K562 (cell line): Measurements from ENCODE around the gene PTBP2. TPM values are rescaled to one million over a fixed set of nuclear protein-coding genes. Genes with fewer than 3 reads are reported as not detected.
A peak's percentile ranks its signal among the peaks of the same experiment; 100 is the strongest.

Experiments
- ATAC-seq: fragments of 200-7000 bp; cut with Tn5 transposase; 3 replicates; pipeline ENCODE4 v1.9.1; 2020; ENCODE audit warnings: moderate library complexity
- BruUV-seq: library from RNA; stranded (reverse); fragments of 400-500 nt; replicated peaks from 2 replicates; lab custom pipeline; 2021; lab: Mats Ljungman, UMichigan
- CTCF ChIA-PET: fragments of 300-600 bp; formaldehyde crosslinking; extraction: SDS; loops from one replicate; lab custom pipeline; 2021; ENCODE audit warnings: low intra/inter-chr PET ratio; lab: Yijun Ruan, JAX
- POLR2A ChIA-PET: fragments of 300-600, 350-650 bp; sonication (Branson Sonifier 250); formaldehyde crosslinking; extraction: SDS; loops from one replicate; lab custom pipeline; 2021; ENCODE audit warnings: antibody characterized with exemption, inconsistent platforms; lab: Yijun Ruan, JAX
- DNase-seq, 4 experiments: peaks; one replicate each; pipeline versions ENCODE4 v3.0.0 to v3.0.0-alpha.2; 2011 to 2018; ENCODE audit warnings: low spot score in 3 of 4, mixed read lengths in 3 of 4; ENCODE audit errors: extremely low read depth in 1 of 4
- FAIRE-seq: peaks from 2 replicates; lab custom pipeline; 2011; peaks lifted over from hg19 to GRCh38; lab: Jason Lieb, UNC
- H2AFZ ChIP-seq: 2 replicates; pipeline ENCODE4 v1.6.0; 2011; ENCODE audit warnings: low read depth, low read length, control low read depth, inconsistent platforms
- H3K27ac ChIP-seq: fragments of 200-600 bp; 3 replicates; pipeline ENCODE4 v1.8.0; 2011; ENCODE audit warnings: low read depth, mild to moderate bottlenecking, control low read depth, inconsistent platforms, low read length, moderate library complexity, mixed read lengths; ENCODE audit errors: extremely low read depth
- H3K27me3 ChIP-seq, 2 experiments: fragments of 300-600 bp in 1 of 2; 2 replicates in 1 of 2; 3 replicates in 1 of 2; pipeline versions ENCODE4 v1.6.0 to v1.8.0; 2011; ENCODE audit warnings: inconsistent platforms in 2 of 2, low read length in 2 of 2, mild to moderate bottlenecking in 1 of 2, mixed read lengths in 1 of 2, moderate library complexity in 1 of 2; ENCODE audit not compliant: control insufficient read depth in 2 of 2, insufficient read depth in 2 of 2
- H3K36me3 ChIP-seq: fragments of 300-600 bp; 3 replicates; pipeline ENCODE4 v1.8.0; 2011; ENCODE audit warnings: mild to moderate bottlenecking, low read length, inconsistent platforms; ENCODE audit not compliant: control insufficient read depth, insufficient read depth
- H3K4me1 ChIP-seq, 2 experiments: fragments of 200-600 bp in 1 of 2; replicated peaks in 1 of 2; 2 replicates in 1 of 2; 3 replicates in 1 of 2; pipeline versions ENCODE4 v1.5.1 to v1.8.0; 2011; ENCODE audit warnings: inconsistent platforms in 2 of 2, low read length in 2 of 2, mild to moderate bottlenecking in 1 of 2, mixed read lengths in 1 of 2, moderate library complexity in 1 of 2; ENCODE audit not compliant: control insufficient read depth in 2 of 2, insufficient read depth in 2 of 2
- H3K4me2 ChIP-seq: 2 replicates; pipeline ENCODE4 v1.6.1; 2011; ENCODE audit warnings: low read length, control low read depth, inconsistent platforms, mixed read lengths; ENCODE audit not compliant: insufficient read depth
- H3K4me3 ChIP-seq: fragments of 200-600 bp; sonication (generic), shearing (Covaris generic); 2 replicates; pipeline ENCODE4 v1.5.1; 2016; ENCODE audit warnings: control low read depth, inconsistent platforms
- H3K79me2 ChIP-seq: fragments of 200-600 bp; 3 replicates; pipeline ENCODE4 v1.8.0; 2011; ENCODE audit warnings: low read length, inconsistent platforms; ENCODE audit not compliant: control insufficient read depth, insufficient read depth
- H3K9ac ChIP-seq, 2 experiments: 2 replicates each; pipeline versions ENCODE4 v1.6.0 to v1.6.1; 2011; ENCODE audit warnings: low read depth in 2 of 2, low read length in 2 of 2, control low read depth in 1 of 2, inconsistent platforms in 1 of 2, mild to moderate bottlenecking in 1 of 2, mixed read lengths in 1 of 2; ENCODE audit not compliant: insufficient read depth in 1 of 2
- H3K9me1 ChIP-seq: one replicate; pipeline ENCODE4 v1.6.0; 2011; ENCODE audit warnings: inconsistent platforms, mild to moderate bottlenecking, low read length, moderate library complexity; ENCODE audit not compliant: control insufficient read depth, insufficient read depth
- H3K9me3 ChIP-seq: replicated peaks from 2 replicates; pipeline ENCODE4 v1.5.1; 2011; ENCODE audit warnings: low read depth, low read length, inconsistent platforms; ENCODE audit not compliant: control insufficient read depth, insufficient read depth
- H4K20me1 ChIP-seq: replicated peaks from 2 replicates; pipeline ENCODE4 v1.6.1; 2011; ENCODE audit warnings: low read length, inconsistent platforms, mixed read lengths; ENCODE audit not compliant: control insufficient read depth, insufficient read depth
- CBX3 ChIP-seq, 2 experiments: IDR thresholded peaks; 1 replicate in 1 of 2; 2 replicates in 1 of 2; pipeline ENCODE4 v1.6.1; 2012; ENCODE audit warnings: inconsistent platforms in 2 of 2, low read length in 2 of 2, borderline replicate concordance in 1 of 2, control low read depth in 1 of 2
- HLTF ChIP-seq: fragments of 450-650 bp; IDR thresholded peaks from 2 replicates; pipeline ENCODE4 v1.6.1; 2016
- KHSRP ChIP-seq: fragments of 450-650 bp; IDR thresholded peaks from 2 replicates; pipeline ENCODE4 v1.6.1; 2017
- L3MBTL2 ChIP-seq: fragments of 450-650 bp; IDR thresholded peaks from 2 replicates; pipeline ENCODE4 v1.6.1; 2016; ENCODE audit warnings: mild to moderate bottlenecking, moderate library complexity
- MTA1 ChIP-seq: fragments of 450-650 bp; IDR thresholded peaks from 2 replicates; pipeline ENCODE4 v1.6.1; 2017; ENCODE audit warnings: borderline replicate concordance
- NCOA6 ChIP-seq: fragments of 450-650 bp; IDR thresholded peaks from 2 replicates; pipeline ENCODE4 v1.6.1; 2017; ENCODE audit warnings: mild to moderate bottlenecking
- NR3C1 ChIP-seq: sonication (generic); formaldehyde crosslinking; IDR thresholded peaks from 2 replicates; pipeline ENCODE4 v1.8.1; 2022; ENCODE audit warnings: missing genetic modification reagents
- PHF8 ChIP-seq: fragments of 200-600 bp; sonication (generic); IDR thresholded peaks from 2 replicates; pipeline ENCODE4 v1.6.1; 2012; ENCODE audit warnings: mixed run types, mild to moderate bottlenecking, inconsistent platforms, low read length, moderate library complexity, borderline replicate concordance
- PHTF2 ChIP-seq: fragments of 250-450 bp; sonication (Bioruptor Pico); IDR thresholded peaks from 2 replicates; pipeline ENCODE4 v1.5.0; 2021; ENCODE audit warnings: mild to moderate bottlenecking
- POLR2A ChIP-seq: fragments of 450-650 bp; conservative IDR thresholded peaks from 2 replicates; pipeline ENCODE4 v1.6.1; 2016
- POLR2AphosphoS2 ChIP-seq: IDR thresholded peaks from 2 replicates; pipeline ENCODE4 v1.6.1; 2012; ENCODE audit warnings: low read length, improper control_type of control experiment
- RUNX1 ChIP-seq: sonication (generic); IDR thresholded peaks from 2 replicates; pipeline ENCODE4 v1.6.1; 2016; ENCODE audit warnings: antibody characterized with exemption, low read depth
- SOX6 ChIP-seq: fragments of 450-650 bp; IDR thresholded peaks from 2 replicates; pipeline ENCODE4 v1.6.1; 2014; ENCODE audit warnings: mild to moderate bottlenecking
- ZBTB11 ChIP-seq, 3 experiments: fragments of 200-800 bp in 1 of 3; fragments of 250-450 bp in 1 of 3; fragments of 450-650 bp in 1 of 3; sonication (Bioruptor Pico) in 1 of 3; sonication (Bioruptor generic) in 1 of 3; formaldehyde crosslinking in 1 of 3; IDR thresholded peaks; 2 replicates each; pipeline versions ENCODE4 v1.6.1 to v1.8.0; 2016 to 2022; ENCODE audit warnings: mild to moderate bottlenecking in 2 of 3, missing genetic modification characterization in 2 of 3, missing compliant biosample characterization in 1 of 3, moderate library complexity in 1 of 3
- ZFP36 ChIP-seq: fragments of 150-350 bp; IDR thresholded peaks from 2 replicates; pipeline ENCODE4 v1.6.1; 2018; ENCODE audit warnings: low read length, low read depth; ENCODE audit not compliant: partially characterized antibody
- ZNF444 ChIP-seq: fragments of 250-450 bp; sonication (Bioruptor Pico); IDR thresholded peaks from 2 replicates; pipeline ENCODE4 v1.4.0; 2020; ENCODE audit warnings: mild to moderate bottlenecking, moderate library complexity
- ZNF586 ChIP-seq: fragments of 450-650 bp; formaldehyde crosslinking; conservative IDR thresholded peaks from 2 replicates; pipeline ENCODE4 v1.4.0; 2020; ENCODE audit warnings: mild to moderate bottlenecking, moderate library complexity
- WGBS: fragments of 100-300 bp; shearing (Covaris generic); methylation state at CpG from one replicate; pipeline ENCODE4 v1.1.6; 2016; ENCODE audit warnings: low coverage, mixed read lengths; ENCODE audit not compliant: insufficient coverage; ENCODE audit errors: missing lambda C conversion rate; 5-methylcytosine and 5-hydroxymethylcytosine counted together
- in situ Hi-C: fragments of 300-500 bp; cut with MboI; formaldehyde crosslinking; loops from 4 replicates; pipeline ENCODE4 v1.15.0; 2018; ENCODE audit warnings: inconsistent platforms, mixed read lengths
- intact Hi-C: fragments of 100-400 bp; cut with micrococcal nuclease; formaldehyde crosslinking; loops from 2 replicates; pipeline ENCODE4 v1.14.2; 2022
- polyA plus RNA-seq, 8 experiments: library from polyadenylated mRNA; depleted of rRNA in 4 of 8; stranded (reverse) in 5 of 8; unstranded in 3 of 8; fragments of >200 nt; fragmentation: Nextera tagmentation in 2 of 8; fragmentation: Illumina TruSeq in 1 of 8; extraction: Ambion mirVana in 2 of 8; extraction: Trizol in 1 of 8; gene quantifications; 2 replicates each; pipeline versions ENCODE4 v1.2.1 to v1.2.3, GENCODE V29; 2011 to 2014; ENCODE audit warnings: inconsistent platforms in 1 of 8, missing spikeins in 1 of 8
- total RNA-seq, 7 experiments: library from RNA; depleted of rRNA in 6 of 7; stranded (reverse); fragments of >200 nt in 6 of 7; fragmentation: Illumina TruSeq in 2 of 7; extraction: Trizol in 2 of 7; gene quantifications; 2 replicates each; pipeline versions ENCODE4 v1.2.1 to v1.2.3, GENCODE V29; 2011 to 2021; ENCODE audit warnings: low replicate concordance in 1 of 7

Gene PTBP2
- total and polyA plus RNA-seq, 9 of the 15 experiments (the other 6 are each of a cell fraction or from before 2014, with no cell fraction given), result 9.8 to 30.6 (median 19.0) TPM

DNA sequence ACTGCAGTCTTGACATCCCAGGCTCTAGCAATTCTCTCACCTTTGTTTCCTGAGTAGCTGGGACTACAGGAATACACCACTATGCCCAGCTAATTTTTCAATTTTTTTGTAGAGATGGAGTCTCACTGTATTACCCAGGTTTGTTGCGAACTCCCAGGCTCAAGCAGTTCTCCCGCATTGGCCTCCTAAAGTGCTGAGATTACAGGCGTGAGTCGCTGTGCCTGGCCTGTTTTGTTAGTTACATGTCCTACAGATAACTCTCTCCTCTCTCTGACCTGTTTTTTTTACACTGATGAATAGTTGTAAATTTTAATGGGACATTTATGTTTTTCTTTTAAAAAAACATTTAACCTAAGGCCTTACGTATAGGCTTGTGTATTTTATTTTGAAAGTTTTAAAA, 19.8 kb downstream of the PTBP2 start:
- in situ Hi-C loops, result no loop called here
- CTCF ChIA-PET, result no interaction called here
- ATAC-seq (peak; percentile 42), DNase-seq (no peak), FAIRE-seq (no peak)
- no peaks in the 10 kb centered on the region for H3K4me1 ChIP-seq
- no peaks in the 10 kb centered on the region for H4K20me1 ChIP-seq
- no peaks in the 10 kb centered on the region for H3K27me3 ChIP-seq
- 95% methylated on average over 5 of the region's 5 CpGs for WGBS
- no peaks in the 10 kb centered on the region for H3K9me3 ChIP-seq
- no peak overlapping the region for H3K27ac ChIP-seq
- no peak overlapping the region for H2AFZ ChIP-seq
- no peak overlapping the region for H3K9ac ChIP-seq
- H3K79me2 ChIP-seq, result peaks cover 97% of the 10 kb centered on the region
- H3K4me3 ChIP-seq, result no peak overlapping the region
- BruUV-seq, result no TSS peak
- no peaks in the 10 kb centered on the region for H3K9me1 ChIP-seq
- peaks cover 30% of the 10 kb centered on the region; the same call in 1 of the 3 replicates for H3K36me3 ChIP-seq
- TF ChIP-seq ZNF444 (CRISPR knock-in tag) (no peak), HLTF (no peak), SOX6 (no peak), PHTF2 (no peak), PHF8 (no peak), ZBTB11 (CRISPR knock-in tag; IDR thresholded peaks at IDR 0.05) (no peak), NR3C1 (CRISPR knock-in tag) (no peak), CBX3 (IDR thresholded peaks at IDR 0.05; ENCODE audit: borderline replicate concordance in 1 of 2, low read length in 2 of 2) (no peak), ZFP36 (no peak), RUNX1 (no peak), POLR2A (no peak), NCOA6 (no peak), L3MBTL2 (no peak), ZNF586 (CRISPR knock-in tag) (no peak), KHSRP (no peak), MTA1 (no peak), POLR2AphosphoS2 (no peak)
- intact Hi-C loops, result no loop called here
- H3K4me2 ChIP-seq, result no peak overlapping the region
- POLR2A ChIA-PET, result interaction anchor here (1.0 kb wide), 1 partner anchor 13 kb away, joined by 4 read pairs; no protein-coding TSS in a partner anchor
